Pancreas (tissue), 10 donors: Measurements from ENCODE around the gene DDIT4. TPM values are rescaled to one million over a fixed set of nuclear protein-coding genes. Genes with fewer than 3 reads are reported as not detected.
"Not testable (repeated sequence)": the region's sequence is repeated elsewhere in the genome, so short reads cannot be mapped to it uniquely, and the experiment has no call there.

ENCODE experiments used
- ATAC-seq, 4 donors: fragments of 200-7000 bp; cut with Tn5 transposase; one replicate each; pipeline versions ENCODE4 v1.8.0 to v1.9.1; 2020; ENCODE audit warnings: mild to moderate bottlenecking in 4 of 4, moderate library complexity in 4 of 4
- DNase-seq, 6 donors: peaks; one replicate each; pipeline ENCODE4 v3.0.0-alpha.2; 2020
- FAIRE-seq: peaks from 2 replicates; lab custom pipeline; 2012; peaks lifted over from hg19 to GRCh38; lab: Jason Lieb, UNC
- H3K27ac ChIP-seq, 4 donors: fragments of 200-600 bp; sonication (generic); 1 replicate in 3 of 4; 2 replicates in 1 of 4; pipeline versions ENCODE4 v1.5.0 to v1.8.0; 2020
- H3K27me3 ChIP-seq, 4 donors: fragments of 200-600 bp; one replicate each; pipeline ENCODE4 v1.8.0; 2021
- H3K36me3 ChIP-seq, 3 donors: fragments of 200-600 bp; sonication (generic) in 1 of 3; one replicate each; pipeline versions ENCODE4 v1.5.0 to v1.8.0; 2020 to 2021
- H3K4me1 ChIP-seq, 3 donors: fragments of 200-600 bp; one replicate each; pipeline ENCODE4 v1.8.0; 2021
- H3K4me3 ChIP-seq, 4 donors: fragments of 200-600 bp; sonication (generic) in 2 of 4; one replicate each; pipeline versions ENCODE4 v1.5.0 to v1.8.0; 2020 to 2021
- H3K9me3 ChIP-seq, 4 donors: fragments of 200-600 bp; one replicate each; pipeline ENCODE4 v1.8.0; 2021
- CTCF ChIP-seq, 4 donors: fragments of 200-600 bp; sonication (generic) in 3 of 4; IDR thresholded peaks; one replicate each; pipeline versions ENCODE4 v1.5.0 to v1.8.0; 2021; ENCODE audit warnings: antibody characterized with exemption in 4 of 4
- WGBS, 2 donors: extraction: QIAGEN DNeasy Blood & Tissue Kit; methylation state at CpG; one replicate each; pipeline ENCODE4 v1.1.7; 2013; 5-methylcytosine and 5-hydroxymethylcytosine counted together
- intact Hi-C, 3 donors: fragments of 100-400 bp; cut with DNase I; formaldehyde crosslinking; loops; one replicate each; pipeline versions ENCODE4 v1.11.1 to v1.14.2; 2022
- polyA plus RNA-seq, 2 donors: library from polyadenylated mRNA; stranded (reverse); fragments of 200-250 nt; gene quantifications; one replicate each; pipeline ENCODE4 v1.2.3, GENCODE V29; 2013
- total RNA-seq, 6 donors: library from RNA; stranded (reverse); fragmentation: NEBNext Ultra II Directional in 4 of 6; extraction: Animal tissue kit (Norgen Biotek cat#: 25700) in 4 of 6; gene quantifications; one replicate each; pipeline versions ENCODE4 v1.2.1 to v1.2.4, GENCODE V29; 2021 to 2023
- donor health status: healthy with polysubstance abuse.
- donor health status: DM: no; HTN: no; CAD: no; lungs with moderate emphysema.
- donor health status: DM: no; HTN: no; CAD: no.
- donor health status: control.
- donor health status: control.
- donor health status: Bipolar disorder and iron deficiency.
- donor health status: DM: yes; HTN: yes; CAD: no.
- donor health status: DM: no; HTN: no; CAD: no.
- donor health status: DM: no; HTN: no; CAD: no.
- donor health status: DM: yes; HTN: yes; CAD: no.

Gene DDIT4
- total and polyA plus RNA-seq, 8 donors, result 61.6 to 1,144 (median 215) TPM

- Histone ChIP-seq H3K36me3 (no peaks in the 10 kb centered on the region), H3K9me3 (no peaks in the 10 kb centered on the region), H3K27me3 (no peaks in the 10 kb centered on the region), H3K27ac (no peak overlapping the region), H3K4me3 (no peak overlapping the region), H3K4me1 (peaks cover 5 to 16% (median 14%) of the 10 kb centered on the region in 3 donors)
- WGBS, 2 donors, result 89 to 93% methylated on average over 6 of the region's 6 CpGs
- intact Hi-C loops, result no loop called here
- no peak for TF ChIP-seq CTCF (IDR thresholded peaks at IDR 0.05)
- no peak for DNase-seq
- ATAC-seq, result no peak
- FAIRE-seq, result no peak
Measured at GRCh38 chr10:72265508-72265907, 8.2 kb upstream of the DDIT4 start.

GRCh38 chr10:72265990-72266865 lies 7.5 kb upstream of the DDIT4 start:
- no peak for DNase-seq
- H3K36me3 ChIP-seq, result no peaks in the 10 kb centered on the region
- no peaks in the 10 kb centered on the region for H3K27me3 ChIP-seq
- no peak overlapping the region for H3K27ac ChIP-seq
- no peak for FAIRE-seq
- H3K4me1 ChIP-seq, result peaks cover 5 to 13% (median 10%) of the 10 kb centered on the region in 3 donors
- no peak for ATAC-seq
- no peak for TF ChIP-seq CTCF (IDR thresholded peaks at IDR 0.05)
- H3K9me3 ChIP-seq, result no peaks in the 10 kb centered on the region
- 89 to 90% methylated on average over 11 of the region's 11 CpGs for WGBS, 2 donors
- H3K4me3 ChIP-seq, result no peak overlapping the region
- intact Hi-C loops, result no loop called here

- Histone ChIP-seq H3K9me3 (no peaks in the 10 kb centered on the region), H3K36me3 (no peaks in the 10 kb centered on the region), H3K27me3 (no peaks in the 10 kb centered on the region), H3K4me3 (no peak overlapping the region), H3K27ac (no peak overlapping the region), H3K4me1 (peaks cover 9% of the 10 kb centered on the region in 3 donors)
- intact Hi-C loops, result no loop called here
- WGBS, 2 donors, result 90 to 94% methylated on average over 6 of the region's 6 CpGs
- no peak for TF ChIP-seq CTCF (IDR thresholded peaks at IDR 0.05)
- FAIRE-seq (no peak), ATAC-seq (no peak), DNase-seq (no peak)
Measured at GRCh38 chr10:72267381-72267780, 6.3 kb upstream of the DDIT4 start.

GRCh38 chr10:72267819-72268399 lies 5.8 kb upstream of the DDIT4 start:
- intact Hi-C loops, result no loop called here
- FAIRE-seq, result no peak
- no peak for ATAC-seq
- no peaks in the 10 kb centered on the region for H3K27me3 ChIP-seq
- no peak for TF ChIP-seq CTCF (IDR thresholded peaks at IDR 0.05)
- no peaks in the 10 kb centered on the region for H3K9me3 ChIP-seq
- DNase-seq, result no peak
- H3K36me3 ChIP-seq, result no peaks in the 10 kb centered on the region
- no peak overlapping the region for H3K27ac ChIP-seq
- peaks cover 12% of the 10 kb centered on the region in 3 donors for H3K4me1 ChIP-seq
- 92 to 95% methylated on average over 15 of the region's 15 CpGs for WGBS, 2 donors
- H3K4me3 ChIP-seq, result no peak overlapping the region

GRCh38 chr10:72268475-72269200 lies 5.1 kb upstream of the DDIT4 start:
- FAIRE-seq, intact Hi-C loops, H3K27me3 ChIP-seq, H3K4me3 ChIP-seq, ATAC-seq, DNase-seq, H3K36me3 ChIP-seq, H3K9me3 ChIP-seq, H3K27ac ChIP-seq: not testable (repeated sequence)
- peaks cover 12% of the 10 kb centered on the region in 3 donors for H3K4me1 ChIP-seq
- WGBS, 2 donors, result 91 to 98% methylated on average over 4 to 5 of the region's 5 CpGs
